BE2C (cell line): ENCODE measurements around the gene C9orf78.

Experiments
- DNase-seq: peaks from one replicate; pipeline ENCODE4 v3.0.0-alpha.2; 2020
- H3K27me3 ChIP-seq: fragments of 250-450 bp; sonication (Bioruptor Pico); 2 replicates; pipeline ENCODE4 v1.5.1; 2020; ENCODE audit warnings: mild to moderate bottlenecking
- H3K36me3 ChIP-seq: fragments of 250-450 bp; sonication (Bioruptor Pico); 2 replicates; pipeline ENCODE4 v1.5.1; 2020; ENCODE audit warnings: mild to moderate bottlenecking
- H3K4me1 ChIP-seq: fragments of 250-450 bp; sonication (Bioruptor Pico); 2 replicates; pipeline ENCODE4 v1.5.1; 2020
- H3K4me3 ChIP-seq: 2 replicates; pipeline ENCODE4 v1.5.1; 2011; ENCODE audit warnings: low read depth, low read length
- H3K9me3 ChIP-seq: fragments of 250-450 bp; sonication (Bioruptor Pico); 2 replicates; pipeline ENCODE4 v1.5.1; 2020
- CTCF ChIP-seq: IDR thresholded peaks from 2 replicates; pipeline ENCODE4 v1.5.1; 2012; ENCODE audit warnings: mild to moderate bottlenecking, low read depth, low read length

C9orf78 gene

GRCh38 chr9:129874261-129875101 is 39.4 kb upstream of the C9orf78 start:
- H3K27me3 ChIP-seq = no peaks in the 10 kb centered on the region
- H3K4me1 ChIP-seq = peaks cover 17% of the 10 kb centered on the region
- TF ChIP-seq CTCF = no peak
- no peak overlapping the region for H3K4me3 ChIP-seq
- DNase-seq = peak; percentile 48
- peaks cover 14% of the 10 kb centered on the region for H3K36me3 ChIP-seq
- H3K9me3 ChIP-seq = no peaks in the 10 kb centered on the region

GRCh38 chr9:129873563-129874190 is 38.6 kb upstream of the C9orf78 start:
- no peak for DNase-seq
- Histone ChIP-seq H3K36me3 (peaks cover 14% of the 10 kb centered on the region), H3K27me3 (no peaks in the 10 kb centered on the region), H3K4me1 (peaks cover 17% of the 10 kb centered on the region), H3K9me3 (no peaks in the 10 kb centered on the region), H3K4me3 (no peak overlapping the region)
- peak; percentile 18; the same call in 1 of the 2 replicates for TF ChIP-seq CTCF

- no peak for DNase-seq
- no peaks in the 10 kb centered on the region for H3K9me3 ChIP-seq
- H3K36me3 ChIP-seq = peaks cover 11% of the 10 kb centered on the region
- H3K4me3 ChIP-seq = no peak overlapping the region
- no peak for TF ChIP-seq CTCF
- peaks cover 17% of the 10 kb centered on the region for H3K4me1 ChIP-seq
- H3K27me3 ChIP-seq = no peaks in the 10 kb centered on the region
Measured at GRCh38 chr9:129871046-129871445, 36.0 kb upstream of the C9orf78 start.

GRCh38 chr9:129869585-129870501 is 34.8 kb upstream of the C9orf78 start:
- H3K4me3 ChIP-seq = no peak overlapping the region
- H3K36me3 ChIP-seq = peaks cover 7% of the 10 kb centered on the region; the same call in 1 of the 2 replicates
- H3K9me3 ChIP-seq = no peaks in the 10 kb centered on the region
- no peaks in the 10 kb centered on the region for H3K27me3 ChIP-seq
- peaks cover 10% of the 10 kb centered on the region for H3K4me1 ChIP-seq
- no peak for TF ChIP-seq CTCF
- DNase-seq = no peak

GRCh38 chr9:129868872-129869486 is 33.9 kb upstream of the C9orf78 start:
- DNase-seq = no peak
- peaks cover 2% of the 10 kb centered on the region for H3K4me1 ChIP-seq
- H3K4me3 ChIP-seq = no peak overlapping the region
- peaks cover 3% of the 10 kb centered on the region; the same call in 1 of the 2 replicates for H3K36me3 ChIP-seq
- H3K27me3 ChIP-seq = no peaks in the 10 kb centered on the region
- no peaks in the 10 kb centered on the region for H3K9me3 ChIP-seq
- no peak for TF ChIP-seq CTCF
